Activated T-cell treated with anti-CD3 and anti-CD28 coated beads for 48 hours (primary cell): ENCODE data around the gene DYRK2.

Experiments
- DNase-seq: peaks from one replicate; pipeline ENCODE4 v3.0.0-alpha.2; 2020; ENCODE audit warnings: low read depth

Gene DYRK2

GRCh38 chr12:67704071-67704470 is 55.5 kb downstream of the DYRK2 start:
- no peak for DNase-seq

- no peak for DNase-seq
Observed at GRCh38 chr12:67705394-67706370, 57.1 kb downstream of the DYRK2 start.

- DNase-seq, result no peak
Observed at GRCh38 chr12:67709367-67709954, 60.9 kb downstream of the DYRK2 start.

GRCh38 chr12:67710582-67710981 is 62.0 kb downstream of the DYRK2 start:
- no peak for DNase-seq

- no peak for DNase-seq
Observed at GRCh38 chr12:67712011-67712410, 63.5 kb downstream of the DYRK2 start.

GRCh38 chr12:67714648-67715047 is 66.1 kb downstream of the DYRK2 start:
- DNase-seq, result no peak
